Sigmoid colon (tissue), 3 donors: ENCODE results near the gene KRR1.

Experiments used
- CTCF ChIP-seq, 4 experiments: fragments of 450-650 bp in 3 of 4; fragments of 200-600 bp in 1 of 4; IDR thresholded peaks; one replicate each; pipeline ENCODE4 v1.5.1; 2016 to 2019; ENCODE audit warnings: antibody characterized with exemption in 4 of 4, mild to moderate bottlenecking in 3 of 4, moderate library complexity in 2 of 4
- POLR2A ChIP-seq, 2 donors: fragments of 450-650 bp; IDR thresholded peaks; one replicate each; pipeline ENCODE4 v1.6.1; 2016; ENCODE audit warnings: antibody characterized with exemption in 2 of 2, mild to moderate bottlenecking in 2 of 2, moderate library complexity in 2 of 2

- TF ChIP-seq POLR2A (IDR thresholded peaks at IDR 0.05) (peak in 1 of 2 donors; percentile 32), CTCF (IDR thresholded peaks at IDR 0.05) (no peak)
Observed at GRCh38 chr12:75511116-75512048, at the start of gene KRR1.
